Ovary (tissue), 9 donors: ENCODE results near the gene ADCY9. TPM values are rescaled to one million over a fixed set of nuclear protein-coding genes. Genes with fewer than 3 reads are reported as not detected.
"Not testable (repeated sequence)": the region's sequence is repeated elsewhere in the genome, so short reads cannot be mapped to it uniquely, and the experiment has no call there.

Source experiments
- DNase-seq, 5 donors: peaks; one replicate each; pipeline ENCODE4 v3.0.0-alpha.2; 2019 to 2020
- H3K27ac ChIP-seq, 2 donors: fragments of 200-600 bp; one replicate each; pipeline versions ENCODE4 v1.5.1 to v1.8.0; 2019 to 2022
- H3K27me3 ChIP-seq: fragments of 200-600 bp; one replicate; pipeline ENCODE4 v1.8.0; 2022
- H3K36me3 ChIP-seq: fragments of 200-600 bp; sonication (generic); one replicate; pipeline ENCODE4 v1.5.1; 2019
- H3K4me1 ChIP-seq: one replicate; pipeline ENCODE4 v1.8.1; 2013; ENCODE audit warnings: mild to moderate bottlenecking, moderate library complexity; ENCODE audit not compliant: insufficient read depth
- H3K4me3 ChIP-seq: fragments of 200-600 bp; sonication (generic); one replicate; pipeline ENCODE4 v1.5.1; 2017
- H3K9me3 ChIP-seq, 2 donors: fragments of 200-600 bp in 1 of 2; sonication (generic) in 1 of 2; one replicate each; pipeline versions ENCODE4 v1.5.1 to v1.8.1; 2013 to 2019; ENCODE audit warnings: mild to moderate bottlenecking in 1 of 2, moderate library complexity in 1 of 2
- CTCF ChIP-seq, 3 donors: fragments of 450-650 bp in 2 of 3; fragments of 200-600 bp in 1 of 3; IDR thresholded peaks; one replicate each; pipeline versions ENCODE4 v1.5.1 to v1.8.0; 2016 to 2022; ENCODE audit warnings: antibody characterized with exemption in 3 of 3, mild to moderate bottlenecking in 1 of 3
- EP300 ChIP-seq: sonication (generic); formaldehyde crosslinking; IDR thresholded peaks from one replicate; pipeline ENCODE4 v1.6.1; 2017; ENCODE audit warnings: antibody characterized with exemption
- POLR2A ChIP-seq: fragments of 450-650 bp; IDR thresholded peaks from one replicate; pipeline ENCODE4 v1.6.1; 2017; ENCODE audit warnings: antibody characterized with exemption, mild to moderate bottlenecking, moderate library complexity
- WGBS, 3 donors: extraction: QIAGEN DNeasy Blood & Tissue Kit in 1 of 3; methylation state at CpG; one replicate each; pipeline versions ENCODE4 v1.1.5 to v1.1.7; 2013 to 2017; 5-methylcytosine and 5-hydroxymethylcytosine counted together
- intact Hi-C, 4 donors: fragments of 100-400 bp; cut with DNase I; formaldehyde crosslinking; loops; one replicate each; pipeline versions ENCODE4 v1.11.0 to v1.15.1; 2022 to 2023
- polyA plus RNA-seq, 2 donors: library from polyadenylated mRNA; stranded (reverse); fragments of 200-250 nt in 1 of 2; fragments of 350-450 nt in 1 of 2; fragmentation: Illumina TruSeq in 1 of 2; extraction: RNeasy Lipid Tissue Mini Kit (QIAGEN cat#74804) in 1 of 2; gene quantifications; one replicate each; pipeline ENCODE4 v1.2.3, GENCODE V29; 2013 to 2014
- total RNA-seq, 7 donors: library from RNA; depleted of rRNA in 2 of 7; stranded (reverse); fragments of >200 nt in 2 of 7; fragmentation: NEBNext Ultra II Directional in 3 of 7; extraction: Animal tissue kit (Norgen Biotek cat#: 25700) in 3 of 7; gene quantifications; one replicate each; pipeline versions ENCODE4 v1.1.0 to v1.2.4, GENCODE V29; 2016 to 2023
- donor health status: DM: no; HTN: no; CAD: no; lungs with moderate emphysema.
- donor health status: DM: no; HTN: no; CAD: no.
- donor health status: Bipolar disorder and iron deficiency.
- donor health status: DM: yes; HTN: yes; CAD: no.
- donor health status: DM: no; HTN: no; CAD: no.
- donor health status: DM: yes; HTN: yes; CAD: no.

Gene ADCY9
- total and polyA plus RNA-seq, 9 donors = 10.7 to 31.3 (median 23.3) TPM

DNA sequence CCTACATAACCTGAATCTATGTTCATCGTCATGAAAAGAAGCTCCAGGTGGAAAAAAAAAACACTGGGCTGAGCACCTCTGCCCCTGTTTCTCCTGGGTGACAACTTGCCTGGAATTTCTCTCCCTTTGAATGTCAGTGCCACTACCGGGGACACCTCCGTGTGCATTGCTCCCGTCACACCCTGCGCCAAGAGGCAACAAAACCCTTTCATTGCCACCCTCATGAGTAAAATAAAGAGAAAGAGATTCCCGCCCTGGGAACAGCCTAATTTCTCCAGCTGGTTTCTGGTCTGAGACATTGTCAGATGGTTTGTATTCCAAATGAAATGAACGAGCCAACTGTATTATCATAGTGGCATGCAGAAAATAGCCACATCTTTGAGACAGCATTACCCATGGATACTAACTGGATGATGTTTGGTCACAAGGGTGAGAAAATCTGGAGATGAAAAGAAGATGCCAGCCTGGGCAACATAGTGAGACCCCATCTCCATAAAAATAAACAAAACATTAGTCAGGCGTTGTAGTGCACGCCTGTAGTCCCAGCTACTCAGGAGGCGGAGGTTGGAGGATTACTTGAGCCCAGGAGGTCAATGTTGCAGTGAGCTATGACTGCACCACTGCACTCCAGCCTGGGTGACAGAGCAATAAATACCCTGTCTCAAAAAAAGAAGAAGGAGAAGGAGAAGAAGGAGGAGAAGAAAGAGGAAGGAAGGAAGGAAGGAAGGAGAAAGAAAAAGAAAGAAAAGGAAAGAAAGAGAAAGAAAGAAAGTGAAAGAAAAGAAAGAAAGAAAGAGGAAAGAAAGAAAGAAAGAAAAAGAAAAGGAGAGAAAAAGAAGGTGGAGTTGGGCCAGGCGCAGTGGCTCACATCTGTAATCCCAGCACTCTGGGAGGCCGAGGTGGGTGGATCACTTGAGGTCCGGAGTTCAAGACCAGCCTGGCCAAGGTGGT is 42.2 kb upstream of the ADCY9 start:
- H3K36me3 ChIP-seq = no peaks in the 10 kb centered on the region
- TF ChIP-seq POLR2A (no peak), EP300 (no peak), CTCF (IDR thresholded peaks at IDR 0.05) (no peak)
- H3K9me3 ChIP-seq = no peaks in the 10 kb centered on the region
- 81 to 86% (median 83%) methylated on average over 13 of the region's 13 CpGs for WGBS, 3 donors
- no peak for DNase-seq
- H3K27me3 ChIP-seq = no peaks in the 10 kb centered on the region
- intact Hi-C loops = no loop called here
- no peaks in the 10 kb centered on the region for H3K4me1 ChIP-seq
- H3K27ac ChIP-seq = no peak overlapping the region
- no peak overlapping the region for H3K4me3 ChIP-seq

GRCh38 chr16:4157376-4157825 is 41.2 kb upstream of the ADCY9 start:
- Histone ChIP-seq H3K27ac (no peak overlapping the region), H3K9me3 (no peaks in the 10 kb centered on the region), H3K4me1 (no peaks in the 10 kb centered on the region), H3K27me3 (no peaks in the 10 kb centered on the region), H3K36me3 (no peaks in the 10 kb centered on the region), H3K4me3 (no peak overlapping the region)
- WGBS, 3 donors = 34 to 55% (median 48%) methylated on average over 4 of the region's 4 CpGs
- intact Hi-C loops = no loop called here
- no peak for TF ChIP-seq CTCF (IDR thresholded peaks at IDR 0.05)
- no peak for TF ChIP-seq POLR2A
- no peak for TF ChIP-seq EP300
- no peak for DNase-seq

DNA sequence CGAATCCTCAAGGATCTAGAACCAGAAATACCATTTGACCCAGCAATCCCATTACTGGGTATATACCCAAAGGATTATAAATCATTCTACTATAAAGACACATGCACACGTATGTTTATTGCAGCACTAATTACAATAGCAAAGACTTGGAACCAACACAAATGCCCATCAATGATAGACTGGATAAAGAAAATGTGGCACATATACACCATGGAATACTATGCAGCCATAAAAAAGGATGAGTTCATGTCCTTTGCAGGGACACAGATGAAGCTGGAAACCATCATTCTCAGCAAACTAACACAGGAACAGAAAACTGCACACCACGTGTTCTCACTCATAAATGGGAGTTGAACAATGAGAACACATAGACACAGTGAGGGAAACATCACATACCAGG is 40.3 kb upstream of the ADCY9 start:
- 78 to 85% (median 83%) methylated on average over 3 of the region's 3 CpGs for WGBS, 3 donors
- H3K4me3 ChIP-seq, intact Hi-C loops, H3K27ac ChIP-seq, H3K27me3 ChIP-seq, H3K36me3 ChIP-seq, H3K9me3 ChIP-seq, DNase-seq, H3K4me1 ChIP-seq: not testable (repeated sequence)

DNA sequence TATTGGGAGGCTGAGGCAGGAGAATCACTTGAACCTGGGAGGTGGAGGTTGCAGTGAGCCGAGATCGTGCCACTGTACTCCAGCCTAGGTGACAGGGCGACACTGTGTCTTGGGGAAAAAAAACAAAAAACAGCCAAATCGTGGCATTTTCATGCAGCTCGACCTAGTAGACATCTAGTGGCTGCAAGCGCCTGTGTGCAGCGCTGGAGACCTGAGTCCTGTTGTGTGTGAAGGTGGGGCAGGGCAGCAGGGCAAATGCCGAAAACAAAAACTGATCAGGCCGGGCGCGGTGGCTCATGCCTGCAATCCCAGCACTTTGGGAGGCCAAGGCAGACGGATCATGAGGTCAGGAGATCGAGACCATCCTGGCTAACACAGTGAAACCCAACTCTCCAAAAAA is 37.1 kb upstream of the ADCY9 start:
- intact Hi-C loops, DNase-seq, H3K27ac ChIP-seq, H3K9me3 ChIP-seq, H3K4me3 ChIP-seq, H3K27me3 ChIP-seq, H3K4me1 ChIP-seq, H3K36me3 ChIP-seq: not testable (repeated sequence)
- WGBS, 3 donors = 87 to 92% (median 88%) methylated on average over 13 of the region's 13 CpGs

DNA sequence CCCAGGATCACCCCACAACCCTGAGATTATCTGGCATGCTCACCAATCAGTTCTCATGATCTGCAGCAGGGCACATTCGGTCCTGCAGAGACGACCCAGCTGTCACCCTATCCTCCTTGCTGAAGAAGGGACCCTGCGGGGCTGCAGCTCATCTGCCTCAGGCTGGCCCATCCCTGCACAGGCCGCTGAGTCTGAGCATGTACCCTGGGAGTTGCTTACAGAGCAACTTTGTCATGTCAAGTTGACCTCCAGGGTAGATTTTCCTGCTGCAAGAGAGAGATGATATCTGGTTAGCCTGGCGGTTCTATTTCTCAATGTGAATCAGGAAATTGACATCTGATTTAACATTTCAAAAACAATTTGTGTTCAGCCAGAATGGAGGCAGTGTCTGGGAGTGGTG is 36.0 kb upstream of the ADCY9 start:
- no peaks in the 10 kb centered on the region for H3K27me3 ChIP-seq
- no peaks in the 10 kb centered on the region for H3K9me3 ChIP-seq
- no peak for DNase-seq
- H3K4me3 ChIP-seq = no peak overlapping the region
- no peak overlapping the region for H3K27ac ChIP-seq
- intact Hi-C loops = no loop called here
- no peaks in the 10 kb centered on the region for H3K4me1 ChIP-seq
- WGBS, 3 donors = 42 to 65% (median 48%) methylated on average over 5 of the region's 5 CpGs
- no peaks in the 10 kb centered on the region for H3K36me3 ChIP-seq
- TF ChIP-seq EP300 (no peak), POLR2A (no peak), CTCF (IDR thresholded peaks at IDR 0.05) (no peak)
